Measurements from ENCODE around the gene PFDN4. TPM values are rescaled to one million over a fixed set of nuclear protein-coding genes. Genes with fewer than 3 reads are reported as not detected.

The PFDN4 gene
- total RNA-seq, 2 experiments from 2014 or later, result 55.4 to 60.5 TPM

GRCh38 chr20:54194724-54195438 lies 13.0 kb upstream of the PFDN4 start:
- CTCF ChIA-PET, result interaction anchor here (1.0 to 1.4 kb wide), 2 partner anchors 91 to 96 kb away, joined by 3 to 4 read pairs; no protein-coding TSS in a partner anchor
- POLR2A ChIA-PET, result no interaction called here
- H3K27ac Mint-ChIP-seq, result no peak overlapping the region
- no peaks in the 10 kb centered on the region for H3K4me1 Mint-ChIP-seq
- ATAC-seq (peak; percentile 39), DNase-seq (no peak)
- no peak overlapping the region for H3K4me3 Mint-ChIP-seq
- peaks cover 10% of the 10 kb centered on the region for H3K27me3 Mint-ChIP-seq
- H3K36me3 Mint-ChIP-seq (ENCODE audit: low read depth), result no peaks in the 10 kb centered on the region
- intact Hi-C loops (cut with DNase I, micrococcal nuclease), result loop anchor here in 1 of 2 experiments (5.0 kb wide), 1 partner anchor 1953 kb away; no protein-coding TSS in a partner anchor
- no peaks in the 10 kb centered on the region for H3K9me3 Mint-ChIP-seq (ENCODE audit: low read depth)

- intact Hi-C loops (cut with DNase I, micrococcal nuclease), result loop anchor here in 1 of 2 experiments (5.0 kb wide), 1 partner anchor 1953 kb away; no protein-coding TSS in a partner anchor
Observed at GRCh38 chr20:54195483-54196472, 12.1 kb upstream of the PFDN4 start.

GRCh38 chr20:54197621-54198604 lies 10.0 kb upstream of the PFDN4 start:
- peaks cover 2% of the 10 kb centered on the region for H3K27me3 Mint-ChIP-seq
- H3K27ac Mint-ChIP-seq, result no peak overlapping the region
- intact Hi-C loops (cut with DNase I, micrococcal nuclease), result loop anchor here (2.0 to 5.0 kb wide), 2 partner anchors 1953 to 1956 kb away; no protein-coding TSS in a partner anchor
- no peaks in the 10 kb centered on the region for H3K4me1 Mint-ChIP-seq
- H3K9me3 Mint-ChIP-seq (ENCODE audit: low read depth), result no peaks in the 10 kb centered on the region
- DNase-seq, result no peak
- CTCF ChIA-PET, result interaction anchor here (0.6 to 5.1 kb wide), 7 partner anchors 10 to 120 kb away, joined by 3 to 88 read pairs (median 4); partner anchors contain the start of gene PFDN4
- no peak for ATAC-seq
- POLR2A ChIA-PET, result no interaction called here
- H3K4me3 Mint-ChIP-seq, result no peak overlapping the region
- no peaks in the 10 kb centered on the region for H3K36me3 Mint-ChIP-seq (ENCODE audit: low read depth)

More at GRCh38 chr20:54195483-54196472, 12.1 kb upstream of the PFDN4 start:
- no peak for DNase-seq
- H3K9me3 Mint-ChIP-seq (ENCODE audit: low read depth), result no peaks in the 10 kb centered on the region
- no peaks in the 10 kb centered on the region for H3K36me3 Mint-ChIP-seq (ENCODE audit: low read depth)
- no peak overlapping the region for H3K27ac Mint-ChIP-seq
- H3K4me1 Mint-ChIP-seq, result no peaks in the 10 kb centered on the region
- ChIA-PET POLR2A (no interaction called here), CTCF (interaction anchor here (0.8 to 1.4 kb wide), 3 partner anchors 91 to 97 kb away, joined by 3 to 4 read pairs (median 3); no protein-coding TSS in a partner anchor)
- ATAC-seq, result no peak
- no peak overlapping the region for H3K4me3 Mint-ChIP-seq
- peaks cover 10% of the 10 kb centered on the region for H3K27me3 Mint-ChIP-seq

GRCh38 chr20:54199283-54199682 lies 8.6 kb upstream of the PFDN4 start:
- intact Hi-C loops (cut with DNase I, micrococcal nuclease), result loop anchor here (1.0 to 5.0 kb wide), 3 partner anchors 103 to 1957 kb away; no protein-coding TSS in a partner anchor
- Mint-ChIP-seq H3K27me3 (peaks cover 2% of the 10 kb centered on the region), H3K36me3 (ENCODE audit: low read depth) (no peaks in the 10 kb centered on the region), H3K9me3 (ENCODE audit: low read depth) (no peaks in the 10 kb centered on the region), H3K27ac (no peak overlapping the region), H3K4me1 (no peaks in the 10 kb centered on the region), H3K4me3 (no peak overlapping the region)
- DNase-seq, result no peak
- ATAC-seq, result no peak
- CTCF ChIA-PET, result interaction anchor here (0.7 to 5.1 kb wide), 13 partner anchors 9 to 448 kb away, joined by 3 to 88 read pairs (median 5); no protein-coding TSS in a partner anchor
- POLR2A ChIA-PET, result interaction anchor here (0.6 kb wide), 1 partner anchor 63 kb away, joined by 3 read pairs; no protein-coding TSS in a partner anchor

GRCh38 chr20:54199721-54200176 lies 8.1 kb upstream of the PFDN4 start:
- ChIA-PET CTCF (interaction anchor here (0.7 to 5.1 kb wide), 15 partner anchors 9 to 448 kb away, joined by 3 to 88 read pairs (median 5); no protein-coding TSS in a partner anchor), POLR2A (interaction anchor here (0.6 kb wide), 1 partner anchor 63 kb away, joined by 3 read pairs; no protein-coding TSS in a partner anchor)
- intact Hi-C loops (cut with DNase I, micrococcal nuclease), result loop anchor here (1.0 to 10.0 kb wide), 6 partner anchors 103 to 1957 kb away; no protein-coding TSS in a partner anchor
- no peaks in the 10 kb centered on the region for H3K4me1 Mint-ChIP-seq
- H3K27me3 Mint-ChIP-seq, result peaks cover 2% of the 10 kb centered on the region
- no peak overlapping the region for H3K4me3 Mint-ChIP-seq
- DNase-seq (peak; percentile 81), ATAC-seq (peak; percentile 57)
- H3K36me3 Mint-ChIP-seq (ENCODE audit: low read depth), result no peaks in the 10 kb centered on the region
- no peaks in the 10 kb centered on the region for H3K9me3 Mint-ChIP-seq (ENCODE audit: low read depth)
- no peak overlapping the region for H3K27ac Mint-ChIP-seq

- no peak overlapping the region for H3K4me3 Mint-ChIP-seq
- no peak for ATAC-seq
- intact Hi-C loops (cut with DNase I, micrococcal nuclease), result loop anchor here (10.0 kb wide), 3 partner anchors 256 to 1046 kb away; no protein-coding TSS in a partner anchor
Observed at GRCh38 chr20:54200487-54201267, 7.2 kb upstream of the PFDN4 start.

GRCh38 chr20:54201268-54201846 lies 6.5 kb upstream of the PFDN4 start:
- ChIA-PET POLR2A (no interaction called here), CTCF (interaction anchor here (0.6 to 5.1 kb wide), 9 partner anchors 10 to 976 kb away, joined by 3 to 88 read pairs (median 3); no protein-coding TSS in a partner anchor)
- peaks cover 14% of the 10 kb centered on the region for H3K4me1 Mint-ChIP-seq

More at GRCh38 chr20:54200487-54201267, 7.2 kb upstream of the PFDN4 start:
- no peak for DNase-seq
- Mint-ChIP-seq H3K36me3 (ENCODE audit: low read depth) (no peaks in the 10 kb centered on the region), H3K27ac (no peak overlapping the region), H3K4me1 (peaks cover 7% of the 10 kb centered on the region), H3K27me3 (peaks cover 2% of the 10 kb centered on the region), H3K9me3 (ENCODE audit: low read depth) (no peaks in the 10 kb centered on the region)
- CTCF ChIA-PET, result interaction anchor here (0.6 to 5.1 kb wide), 17 partner anchors 9 to 975 kb away, joined by 3 to 88 read pairs (median 3); no protein-coding TSS in a partner anchor
- POLR2A ChIA-PET, result no interaction called here

GRCh38 chr20:54203281-54203680 lies 4.6 kb upstream of the PFDN4 start:
- ATAC-seq, result no peak
- H3K9me3 Mint-ChIP-seq (ENCODE audit: low read depth), result no peaks in the 10 kb centered on the region
- DNase-seq, result no peak
- intact Hi-C loops (cut with DNase I, micrococcal nuclease), result loop anchor here (10.0 kb wide), 3 partner anchors 258 to 1048 kb away; no protein-coding TSS in a partner anchor
- ChIA-PET CTCF (interaction anchor here (0.6 kb wide), 1 partner anchor 509 kb away, joined by 4 read pairs; no protein-coding TSS in a partner anchor), POLR2A (no interaction called here)
- no peak overlapping the region for H3K27ac Mint-ChIP-seq
- H3K27me3 Mint-ChIP-seq, result no peaks in the 10 kb centered on the region
- no peaks in the 10 kb centered on the region for H3K36me3 Mint-ChIP-seq (ENCODE audit: low read depth)
- no peak overlapping the region for H3K4me3 Mint-ChIP-seq
- peaks cover 14% of the 10 kb centered on the region for H3K4me1 Mint-ChIP-seq

More at GRCh38 chr20:54201268-54201846, 6.5 kb upstream of the PFDN4 start:
- H3K4me3 Mint-ChIP-seq, result no peak overlapping the region
- DNase-seq, result no peak
- H3K36me3 Mint-ChIP-seq (ENCODE audit: low read depth), result no peaks in the 10 kb centered on the region
- no peaks in the 10 kb centered on the region for H3K9me3 Mint-ChIP-seq (ENCODE audit: low read depth)
- intact Hi-C loops (cut with DNase I, micrococcal nuclease), result loop anchor here (10.0 kb wide), 3 partner anchors 257 to 1047 kb away; no protein-coding TSS in a partner anchor
- ATAC-seq, result no peak
- H3K27ac Mint-ChIP-seq, result no peak overlapping the region
- H3K27me3 Mint-ChIP-seq, result peaks cover 2% of the 10 kb centered on the region

GRCh38 chr20:54204063-54204462 lies 3.8 kb upstream of the PFDN4 start:
- intact Hi-C loops (cut with DNase I, micrococcal nuclease), result loop anchor here (10.0 kb wide), 3 partner anchors 259 to 1049 kb away; no protein-coding TSS in a partner anchor
- no peaks in the 10 kb centered on the region for H3K36me3 Mint-ChIP-seq (ENCODE audit: low read depth)
- H3K27me3 Mint-ChIP-seq, result no peaks in the 10 kb centered on the region
- H3K4me3 Mint-ChIP-seq, result no peak overlapping the region
- ChIA-PET CTCF (interaction anchor here (0.6 to 1.0 kb wide), 4 partner anchors 9 to 510 kb away, joined by 3 to 4 read pairs (median 4); no protein-coding TSS in a partner anchor), POLR2A (no interaction called here)
- no peaks in the 10 kb centered on the region for H3K9me3 Mint-ChIP-seq (ENCODE audit: low read depth)
- H3K27ac Mint-ChIP-seq, result no peak overlapping the region
- DNase-seq (no peak), ATAC-seq (no peak)
- peaks cover 18% of the 10 kb centered on the region for H3K4me1 Mint-ChIP-seq
